NCI-H460 (cell line): ENCODE results near the gene CADM2. TPM values are rescaled to one million over a fixed set of nuclear protein-coding genes. Genes with fewer than 3 reads are reported as not detected.
"Not testable (repeated sequence)": the region's sequence is repeated elsewhere in the genome, so short reads cannot be mapped to it uniquely, and the experiment has no call there.

Source experiments
- DNase-seq: peaks from one replicate; pipeline ENCODE4 v3.0.0-alpha.2; 2016; ENCODE audit warnings: low read depth; ENCODE audit errors: extremely low read depth
- polyA plus RNA-seq: library from polyadenylated mRNA; depleted of rRNA; stranded (reverse); fragments of >200 nt; gene quantifications from 2 replicates; pipeline ENCODE4 v1.2.3, GENCODE V29; 2014; cell fraction: nucleus; rRNA removed
- total RNA-seq: library from RNA; depleted of rRNA; stranded (reverse); fragments of >200 nt; shearing (Covaris generic); gene quantifications from 2 replicates; pipeline ENCODE4 v1.2.3, GENCODE V29; 2014; rRNA removed

Gene CADM2
- 20.9 and 25.0 TPM in 2 replicates for total RNA-seq
- polyA plus RNA-seq, result 16.4 and 22.8 TPM in 2 replicates

GRCh38 chr3:84958495-84959469 lies at the start of gene CADM2:
Gene CADM2, plus strand, starts transcription at chr3:84958989.
- peak; percentile 85 for DNase-seq

- DNase-seq, result not testable (repeated sequence)
Measured at GRCh38 chr3:84918592-84918991, 40.2 kb upstream of the CADM2 start.

- no peak for DNase-seq
Measured at GRCh38 chr3:84922682-84923081, 36.1 kb upstream of the CADM2 start.

- no peak for DNase-seq
Measured at GRCh38 chr3:84925571-84925970, 33.2 kb upstream of the CADM2 start.

- DNase-seq, result no peak
Measured at GRCh38 chr3:84943379-84943778, 15.4 kb upstream of the CADM2 start.

GRCh38 chr3:84946240-84946639 lies 12.5 kb upstream of the CADM2 start:
- DNase-seq, result no peak

- DNase-seq, result no peak
Measured at GRCh38 chr3:84959470-84960271, 882 bp downstream of the CADM2 start.

GRCh38 chr3:84960581-84960980 lies 1.8 kb downstream of the CADM2 start:
- no peak for DNase-seq

GRCh38 chr3:84961011-84961410 lies 2.2 kb downstream of the CADM2 start:
- DNase-seq, result no peak

GRCh38 chr3:84961521-84962255 lies 2.9 kb downstream of the CADM2 start:
- no peak for DNase-seq

GRCh38 chr3:84962415-84962814 lies 3.6 kb downstream of the CADM2 start:
- no peak for DNase-seq

GRCh38 chr3:84963137-84963536 lies 4.3 kb downstream of the CADM2 start:
- no peak for DNase-seq

GRCh38 chr3:84965141-84965540 lies 6.4 kb downstream of the CADM2 start:
- peak; percentile 83 for DNase-seq

- DNase-seq, result no peak
Measured at GRCh38 chr3:84967767-84968581, 9.2 kb downstream of the CADM2 start.

- no peak for DNase-seq
Measured at GRCh38 chr3:84968701-84969235, 10.0 kb downstream of the CADM2 start.

- DNase-seq, result no peak
Measured at GRCh38 chr3:84974347-84974746, 15.6 kb downstream of the CADM2 start.

- DNase-seq, result no peak
Measured at GRCh38 chr3:84977021-84977420, 18.2 kb downstream of the CADM2 start.

GRCh38 chr3:84978843-84979242 lies 20.1 kb downstream of the CADM2 start:
- no peak for DNase-seq

- DNase-seq, result no peak
Measured at GRCh38 chr3:84980011-84980410, 21.2 kb downstream of the CADM2 start.

GRCh38 chr3:84980456-84980855 lies 21.7 kb downstream of the CADM2 start:
- DNase-seq, result no peak
